ENCODE results near the gene PIK3R2.
A peak's percentile ranks its signal among the peaks of the same experiment; 100 is the strongest.
"Not testable (repeated sequence)": the region's sequence is repeated elsewhere in the genome, so short reads cannot be mapped to it uniquely, and the experiment has no call there.

Gene PIK3R2

GRCh38 chr19:18152442-18152816 is 534 bp upstream of the PIK3R2 start:
- DNase-seq (ENCODE audit: low read depth in 3 of 3, low spot score in 1 of 3): peak; percentile 92 to 96 (median 93)

GRCh38 chr19:18153556-18154134 is 682 bp downstream of the PIK3R2 start:
- DNase-seq (ENCODE audit: low read depth in 3 of 3, low spot score in 1 of 3): no peak

GRCh38 chr19:18155095-18156087 is 2.4 kb downstream of the PIK3R2 start:
- no peak for DNase-seq (ENCODE audit: low read depth in 3 of 3, low spot score in 1 of 3)

DNA sequence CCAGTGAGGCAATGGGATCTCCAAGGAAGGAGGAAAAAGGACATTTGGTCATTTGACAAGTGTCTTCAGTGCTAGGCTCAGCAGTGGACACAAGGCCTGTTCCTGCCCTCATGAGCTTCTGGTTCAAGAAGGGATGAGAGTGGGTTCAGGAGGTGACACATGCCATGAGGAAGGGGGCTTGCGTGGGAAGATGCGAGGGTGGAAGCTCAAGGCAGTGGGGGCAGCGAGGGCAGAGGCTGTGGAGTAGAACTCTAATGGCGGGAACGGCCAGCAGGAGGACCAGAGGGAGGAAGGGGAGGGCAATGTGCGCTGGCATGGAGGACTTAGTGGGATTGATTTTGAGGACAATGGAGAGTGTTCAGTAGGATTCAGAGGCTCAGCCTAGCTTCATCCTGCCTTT is 3.3 kb downstream of the PIK3R2 start:
- DNase-seq (ENCODE audit: low read depth in 3 of 3, low spot score in 1 of 3): no peak

DNA sequence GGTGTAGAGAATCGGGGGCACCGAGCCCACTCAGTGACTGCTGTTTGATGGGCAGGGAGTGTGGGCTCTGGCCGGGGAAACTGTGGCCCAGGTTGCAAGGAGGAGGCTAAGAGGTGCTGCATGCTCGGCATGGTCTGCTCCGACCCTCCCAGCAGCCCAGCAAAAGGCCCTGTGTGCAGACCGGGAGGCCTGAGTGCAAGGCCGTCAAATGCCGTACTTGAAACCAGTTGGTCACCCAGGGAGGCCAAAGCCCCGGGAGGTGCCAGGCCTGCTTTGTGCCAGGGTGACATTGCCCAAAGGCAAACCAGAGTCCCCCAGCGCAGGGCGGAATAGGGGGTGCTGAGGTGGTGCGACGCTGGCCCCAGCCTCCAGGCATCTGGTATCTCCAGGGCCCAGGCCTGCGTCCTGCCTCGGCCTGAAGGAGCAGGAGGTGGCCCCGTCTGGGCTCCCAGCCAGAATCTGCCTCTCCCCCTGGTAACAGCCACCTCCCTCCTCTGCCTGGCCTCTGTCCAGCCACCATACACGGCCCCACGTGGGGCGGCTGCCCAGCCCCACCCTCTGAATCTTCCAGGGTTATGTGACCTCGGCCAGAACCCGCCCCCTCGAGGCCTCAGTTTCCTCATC is 4.0 kb downstream of the PIK3R2 start:
- no peak for DNase-seq (ENCODE audit: low read depth in 3 of 3, low spot score in 1 of 3)

- DNase-seq (ENCODE audit: low read depth in 3 of 3, low spot score in 1 of 3): no peak
Observed at GRCh38 chr19:18157465-18158063, 4.6 kb downstream of the PIK3R2 start.

- DNase-seq (ENCODE audit: low read depth in 3 of 3, low spot score in 1 of 3): no peak
Observed at GRCh38 chr19:18158467-18158866, 5.5 kb downstream of the PIK3R2 start.

GRCh38 chr19:18159059-18159616 is 6.2 kb downstream of the PIK3R2 start:
- DNase-seq (ENCODE audit: low read depth in 3 of 3, low spot score in 1 of 3): not testable (repeated sequence)

GRCh38 chr19:18159810-18160209 is 6.8 kb downstream of the PIK3R2 start:
- DNase-seq (ENCODE audit: low read depth in 3 of 3, low spot score in 1 of 3): no peak

- DNase-seq (ENCODE audit: low read depth in 3 of 3, low spot score in 1 of 3): no peak
Observed at GRCh38 chr19:18160493-18160970, 7.6 kb downstream of the PIK3R2 start.

DNA sequence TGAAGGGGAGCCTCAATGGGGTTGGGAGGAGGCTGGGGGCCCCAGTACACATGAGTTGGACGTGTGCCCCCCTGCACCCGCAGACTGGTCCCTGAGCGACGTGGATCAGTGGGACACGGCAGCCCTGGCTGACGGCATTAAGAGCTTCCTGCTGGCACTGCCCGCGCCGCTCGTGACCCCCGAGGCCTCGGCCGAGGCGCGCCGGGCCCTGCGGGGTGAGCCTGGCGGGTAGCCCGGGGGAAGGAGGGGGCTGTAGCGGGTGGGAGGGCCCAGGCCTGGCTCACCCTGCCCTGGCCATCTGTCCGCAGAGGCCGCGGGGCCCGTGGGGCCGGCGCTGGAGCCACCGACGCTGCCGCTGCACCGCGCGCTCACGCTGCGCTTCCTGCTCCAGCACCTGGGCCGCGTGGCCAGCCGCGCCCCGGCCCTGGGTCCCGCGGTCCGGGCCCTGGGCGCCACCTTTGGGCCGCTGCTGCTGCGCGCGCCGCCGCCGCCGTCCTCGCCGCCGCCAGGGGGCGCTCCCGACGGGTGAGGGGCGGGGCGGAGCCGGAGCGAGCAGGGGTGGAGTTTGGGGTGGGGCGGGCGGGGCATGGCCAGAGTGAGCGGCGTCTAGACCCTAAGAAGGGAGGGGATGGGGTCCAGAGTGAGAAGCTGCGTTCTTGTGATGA is 8.1 kb downstream of the PIK3R2 start:
- peak; percentile 47 to 86 (median 79) for DNase-seq (ENCODE audit: low read depth in 3 of 3, low spot score in 1 of 3)

- no peak for DNase-seq (ENCODE audit: low read depth in 3 of 3, low spot score in 1 of 3)
Observed at GRCh38 chr19:18161636-18162002, 8.7 kb downstream of the PIK3R2 start.

DNA sequence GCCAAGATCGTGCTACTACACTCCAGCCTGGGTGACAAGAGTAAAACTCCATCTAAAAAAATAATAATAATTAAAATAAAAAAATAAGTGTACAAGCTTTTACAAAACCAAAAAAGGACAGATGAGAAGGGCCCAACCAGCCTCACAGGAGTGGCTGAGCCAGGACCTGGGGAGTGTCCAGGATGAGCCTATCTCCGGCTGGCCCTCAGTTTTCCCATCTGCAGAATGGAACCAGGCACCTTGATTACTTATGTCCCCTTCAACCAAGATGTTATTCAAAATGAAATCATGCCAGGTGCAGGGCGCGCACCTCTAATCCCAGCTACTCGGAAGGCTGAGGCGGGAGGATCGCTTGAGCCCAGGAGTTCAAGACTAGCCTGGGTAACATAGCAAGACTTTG is 11.1 kb downstream of the PIK3R2 start:
- no peak for DNase-seq (ENCODE audit: low read depth in 3 of 3, low spot score in 1 of 3)

DNA sequence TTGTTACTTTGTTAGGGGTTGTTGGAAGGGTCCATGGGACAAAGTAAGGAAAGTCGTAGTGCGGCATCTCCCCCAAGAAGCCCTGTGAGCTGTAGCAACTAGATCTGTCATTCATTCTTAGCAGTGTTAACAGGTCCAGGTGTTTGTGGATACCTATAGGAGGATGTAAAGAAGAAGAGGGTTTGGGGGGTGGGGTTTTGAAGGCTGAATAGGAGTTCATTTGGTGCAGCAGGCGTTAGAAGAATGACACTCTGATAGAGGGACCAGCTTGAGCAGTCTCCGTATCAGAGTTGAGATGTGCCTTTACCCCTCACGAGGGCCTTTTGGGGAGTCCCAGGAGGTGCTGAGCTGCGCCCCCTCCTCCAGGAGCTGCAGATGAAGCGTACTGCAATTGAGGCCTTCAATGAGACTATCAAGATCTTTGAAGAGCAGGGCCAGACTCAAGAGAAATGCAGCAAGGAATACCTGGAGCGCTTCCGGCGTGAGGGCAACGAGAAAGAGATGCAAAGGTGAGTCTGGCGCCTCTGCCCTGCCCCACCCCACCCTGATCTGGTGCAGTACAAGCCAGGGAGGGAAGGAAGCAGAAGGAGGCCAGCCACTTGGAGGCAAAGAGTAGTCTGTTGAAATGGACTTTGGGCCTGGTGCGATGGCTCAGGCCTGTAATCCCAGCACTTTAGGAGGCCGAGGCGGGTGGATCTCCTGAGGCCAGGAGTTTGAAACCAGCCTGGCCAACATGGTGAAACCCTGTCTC is 13.0 kb downstream of the PIK3R2 start:
- DNase-seq (ENCODE audit: low read depth in 3 of 3, low spot score in 1 of 3): no peak

- DNase-seq (ENCODE audit: low read depth in 3 of 3, low spot score in 1 of 3): no peak
Observed at GRCh38 chr19:18167011-18167410, 14.0 kb downstream of the PIK3R2 start.

GRCh38 chr19:18167975-18168645 is 15.1 kb downstream of the PIK3R2 start:
- DNase-seq (ENCODE audit: low read depth in 3 of 3, low spot score in 1 of 3): peak in 1 of 3 donors; percentile 44

- DNase-seq (ENCODE audit: low read depth in 3 of 3, low spot score in 1 of 3): no peak
Observed at GRCh38 chr19:18168673-18169381, 15.9 kb downstream of the PIK3R2 start.

GRCh38 chr19:18170714-18171255 is 17.8 kb downstream of the PIK3R2 start:
- DNase-seq (ENCODE audit: low read depth in 3 of 3, low spot score in 1 of 3): no peak
